Activated T-cell treated with anti-CD3 and anti-CD28 coated beads, Interleukin-2, amount 50 U/mL, for 1 hour (primary cell): ENCODE measurements around the gene LOXL3.

Source experiments
- DNase-seq: peaks from one replicate; pipeline ENCODE4 v3.0.0-alpha.2; 2020

Gene LOXL3

GRCh38 chr2:74553892-74554819 is at the start of gene LOXL3, which contains the start of gene DOK1:
LOXL3 (minus strand) TSS chr2:74553942; CDS start chr2:74552634, 1,308 bp downstream.
DOK1 (plus strand) TSS chr2:74554720; CDS start chr2:74554755, 35 bp downstream.
- DNase-seq = peak; percentile 86

- DNase-seq = no peak
These were observed 49.0 kb upstream of the LOXL3 start for GRCh38 chr2:74602586-74603281.

GRCh38 chr2:74599676-74600075 is 45.9 kb upstream of the LOXL3 start:
- no peak for DNase-seq

GRCh38 chr2:74597410-74597809 is 43.7 kb upstream of the LOXL3 start:
- DNase-seq = no peak

GRCh38 chr2:74596584-74596983 is 42.8 kb upstream of the LOXL3 start:
- DNase-seq = no peak

GRCh38 chr2:74593826-74594772 is 40.4 kb upstream of the LOXL3 start:
- DNase-seq = no peak

GRCh38 chr2:74588664-74589063 is 34.9 kb upstream of the LOXL3 start:
- no peak for DNase-seq

GRCh38 chr2:74587664-74588277 is 34.0 kb upstream of the LOXL3 start:
- DNase-seq = peak; percentile 57

- no peak for DNase-seq
These were observed 31.9 kb upstream of the LOXL3 start for GRCh38 chr2:74585406-74586185.

GRCh38 chr2:74584088-74584645 is 30.4 kb upstream of the LOXL3 start:
- no peak for DNase-seq

GRCh38 chr2:74583504-74583903 is 29.8 kb upstream of the LOXL3 start:
- DNase-seq = no peak

- no peak for DNase-seq
These were observed 28.4 kb upstream of the LOXL3 start for GRCh38 chr2:74582184-74582583.

GRCh38 chr2:74581463-74581862 is 27.7 kb upstream of the LOXL3 start:
- no peak for DNase-seq

GRCh38 chr2:74578408-74578807 is 24.7 kb upstream of the LOXL3 start:
- no peak for DNase-seq

GRCh38 chr2:74577448-74577847 is 23.7 kb upstream of the LOXL3 start:
- DNase-seq = no peak

- DNase-seq = no peak
These were observed 23.1 kb upstream of the LOXL3 start for GRCh38 chr2:74576863-74577229.

GRCh38 chr2:74576211-74576862 is 22.6 kb upstream of the LOXL3 start:
- no peak for DNase-seq

- DNase-seq = no peak
These were observed 21.6 kb upstream of the LOXL3 start for GRCh38 chr2:74575320-74575719.

- DNase-seq = no peak
These were observed 20.2 kb upstream of the LOXL3 start for GRCh38 chr2:74573747-74574562.
